Measurements from ENCODE around the gene SPATA3. TPM values are rescaled to one million over a fixed set of nuclear protein-coding genes. Genes with fewer than 3 reads are reported as not detected.

Gene SPATA3
- total and polyA plus RNA-seq, 2 of the 13 experiments (the other 11 are each of a cell fraction or from before 2014, with no cell fraction given), result not detected

DNA sequence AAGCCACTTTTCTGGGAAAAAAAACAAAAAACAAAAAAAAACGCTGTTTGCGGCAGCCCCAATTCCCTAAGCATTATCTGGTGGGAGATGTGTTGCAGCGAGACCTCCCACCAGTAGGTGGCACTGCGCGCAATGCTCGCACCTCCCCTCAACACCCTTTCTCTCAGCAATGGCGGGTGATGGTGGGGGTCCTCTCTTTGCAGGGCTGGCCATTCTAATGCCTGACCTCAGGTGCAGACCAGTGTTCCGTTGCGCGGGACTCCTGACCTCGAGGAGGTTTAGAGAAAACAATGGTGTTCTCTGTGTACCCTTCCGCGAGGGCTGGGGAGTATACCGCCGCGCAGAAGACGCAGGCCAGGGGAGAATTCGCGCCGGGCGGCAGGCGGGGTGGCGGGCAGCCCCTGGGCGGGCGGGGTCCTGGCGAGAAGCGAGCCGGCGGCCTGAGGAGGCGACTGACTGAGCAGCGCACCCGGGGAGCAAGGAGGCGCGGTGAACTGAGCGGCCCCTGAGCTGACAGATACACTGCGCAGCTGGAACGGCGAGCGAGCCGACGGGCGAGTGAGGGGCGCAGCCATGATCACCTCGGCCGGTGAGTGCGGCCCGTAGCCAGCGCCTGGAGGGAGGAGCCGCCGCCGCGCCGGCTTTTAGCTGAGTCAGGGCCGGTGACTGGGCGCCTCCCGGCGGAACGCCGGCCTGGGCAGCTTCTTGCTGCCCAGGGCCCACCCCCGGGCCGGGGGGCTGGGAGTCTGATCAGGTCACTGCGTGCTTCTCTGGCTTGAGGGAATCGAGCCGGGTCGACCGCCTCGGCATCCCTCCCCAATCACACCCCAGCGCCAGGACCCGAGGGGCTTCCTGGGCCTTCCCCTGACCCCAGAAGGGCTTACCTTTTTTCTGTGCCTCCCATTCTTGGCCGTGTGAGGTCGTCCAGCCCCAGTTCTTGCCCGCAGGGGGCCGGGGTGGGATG lies 60.8 kb downstream of the SPATA3 start, which contains the start of gene PSMD1 (continued):
- TF ChIP-seq, protein P1, sequence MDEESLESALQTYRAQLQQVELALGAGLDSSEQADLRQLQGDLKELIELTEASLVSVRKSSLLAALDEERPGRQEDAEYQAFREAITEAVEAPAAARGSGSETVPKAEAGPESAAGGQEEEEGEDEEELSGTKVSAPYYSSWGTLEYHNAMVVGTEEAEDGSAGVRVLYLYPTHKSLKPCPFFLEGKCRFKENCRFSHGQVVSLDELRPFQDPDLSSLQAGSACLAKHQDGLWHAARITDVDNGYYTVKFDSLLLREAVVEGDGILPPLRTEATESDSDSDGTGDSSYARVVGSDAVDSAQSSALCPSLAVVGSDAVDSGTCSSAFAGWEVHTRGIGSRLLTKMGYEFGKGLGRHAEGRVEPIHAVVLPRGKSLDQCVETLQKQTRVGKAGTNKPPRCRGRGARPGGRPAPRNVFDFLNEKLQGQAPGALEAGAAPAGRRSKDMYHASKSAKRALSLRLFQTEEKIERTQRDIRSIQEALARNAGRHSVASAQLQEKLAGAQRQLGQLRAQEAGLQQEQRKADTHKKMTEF (CRISPR knock-in tag; IDR thresholded peaks at IDR 0.05), result peak; percentile 87
- TF ChIP-seq DR1 (CRISPR knock-in tag; IDR thresholded peaks at IDR 0.05) (0 out of 2 replicates have a peak, but pooled peaks have one; percentile 33), ZNF598 (CRISPR knock-in tag; IDR thresholded peaks at IDR 0.05; ENCODE audit: borderline replicate concordance) (no peak), KLF13 (CRISPR knock-in tag; IDR thresholded peaks at IDR 0.05) (no peak), GATA4 (IDR thresholded peaks at IDR 0.05; ENCODE audit: borderline replicate concordance, low read depth) (no peak), PPARG (CRISPR knock-in tag; conservative IDR thresholded peaks at IDR 0.05) (no peak), SIN3A (IDR thresholded peaks at IDR 0.05; ENCODE audit: borderline replicate concordance, low read depth, low read length) (peak; percentile 85), SKI (IDR thresholded peaks at IDR 0.05; ENCODE audit: partially characterized antibody) (peak; percentile 79), ZNF652 (CRISPR knock-in tag; IDR thresholded peaks at IDR 0.05; ENCODE audit: borderline replicate concordance, low read depth) (peak; percentile 42; the same call in 1 of the 2 replicates), ZFP41 (CRISPR knock-in tag; IDR thresholded peaks at IDR 0.05; ENCODE audit: borderline replicate concordance) (no peak; the same call in 1 of the 2 replicates), EZH2 (conservative IDR thresholded peaks at IDR 0.05; ENCODE audit: low read depth, low read length) (no peak), TRIM24 (CRISPR knock-in tag; IDR thresholded peaks at IDR 0.05) (no peak), BRD4 (CRISPR knock-in tag; IDR thresholded peaks at IDR 0.05) (no peak), BCL6 (CRISPR knock-in tag; IDR thresholded peaks at IDR 0.05) (peak; percentile 44; the same call in 1 of the 2 replicates), NFATC3 (CRISPR knock-in tag; IDR thresholded peaks at IDR 0.05) (0 out of 2 replicates have a peak, but pooled peaks have one; percentile 44), ZNF563 (CRISPR knock-in tag; IDR thresholded peaks at IDR 0.05) (peak; percentile 84), PRPF4 (IDR thresholded peaks at IDR 0.05; ENCODE audit: low read depth, low read length, poor library complexity, severe bottlenecking) (no peak), CBFB (CRISPR knock-in tag; IDR thresholded peaks at IDR 0.05) (peak; percentile 42; the same call in 1 of the 2 replicates), REPIN1 (CRISPR knock-in tag; IDR thresholded peaks at IDR 0.05; ENCODE audit: borderline replicate concordance, low read depth) (peak; percentile 71; the same call in 1 of the 2 replicates), ADNP (CRISPR knock-in tag; IDR thresholded peaks at IDR 0.05) (no peak), MTA3 (CRISPR knock-in tag; IDR thresholded peaks at IDR 0.05) (no peak), ZNF614 (CRISPR knock-in tag; IDR thresholded peaks at IDR 0.05; ENCODE audit: borderline replicate concordance) (peak; percentile 66; the same call in 1 of the 2 replicates), MAZ (IDR thresholded peaks at IDR 0.05; ENCODE audit: borderline replicate concordance, low read depth, low read length) (peak; percentile 24; the same call in 1 of the 2 replicates), MAZ (CRISPR knock-in tag; IDR thresholded peaks at IDR 0.05; ENCODE audit: low read depth) (peak; percentile 86)
- TF ChIP-seq, protein P2, sequence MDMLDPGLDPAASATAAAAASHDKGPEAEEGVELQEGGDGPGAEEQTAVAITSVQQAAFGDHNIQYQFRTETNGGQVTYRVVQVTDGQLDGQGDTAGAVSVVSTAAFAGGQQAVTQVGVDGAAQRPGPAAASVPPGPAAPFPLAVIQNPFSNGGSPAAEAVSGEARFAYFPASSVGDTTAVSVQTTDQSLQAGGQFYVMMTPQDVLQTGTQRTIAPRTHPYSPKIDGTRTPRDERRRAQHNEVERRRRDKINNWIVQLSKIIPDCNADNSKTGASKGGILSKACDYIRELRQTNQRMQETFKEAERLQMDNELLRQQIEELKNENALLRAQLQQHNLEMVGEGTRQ (IDR thresholded peaks at IDR 0.05; ENCODE audit: low read depth, low read length), result no peak
- TF ChIP-seq, protein P2 (CRISPR knock-in tag; IDR thresholded peaks at IDR 0.05; ENCODE audit: borderline replicate concordance), result no peak; the same call in 1 of the 2 replicates
- TF ChIP-seq, protein P3, sequence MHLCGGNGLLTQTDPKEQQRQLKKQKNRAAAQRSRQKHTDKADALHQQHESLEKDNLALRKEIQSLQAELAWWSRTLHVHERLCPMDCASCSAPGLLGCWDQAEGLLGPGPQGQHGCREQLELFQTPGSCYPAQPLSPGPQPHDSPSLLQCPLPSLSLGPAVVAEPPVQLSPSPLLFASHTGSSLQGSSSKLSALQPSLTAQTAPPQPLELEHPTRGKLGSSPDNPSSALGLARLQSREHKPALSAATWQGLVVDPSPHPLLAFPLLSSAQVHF (CRISPR knock-in tag; IDR thresholded peaks at IDR 0.05), result no peak
